ENCODE data around the gene TTBK1. TPM values are rescaled to one million over a fixed set of nuclear protein-coding genes. Genes with fewer than 3 reads are reported as not detected.
A peak's percentile ranks its signal among the peaks of the same experiment; 100 is the strongest.

The TTBK1 gene
- total RNA-seq, 4 donors from 2014 or later = not detected

GRCh38 chr6:43261198-43261597 is 17.9 kb downstream of the TTBK1 start:
- DNase-seq (ENCODE audit: low spot score in 2 of 2) = no peak
- no peak overlapping the region for H3K4me3 ChIP-seq
- H3K27me3 ChIP-seq = peaks cover 17% of the 10 kb centered on the region
- 95% methylated on average over 4 of the region's 5 CpGs for WGBS
- no peaks in the 10 kb centered on the region for H3K4me1 ChIP-seq
- no peaks in the 10 kb centered on the region for H3K9me3 ChIP-seq
- no peak for TF ChIP-seq POLR2A (IDR thresholded peaks at IDR 0.05)
- no peak for TF ChIP-seq POLR2AphosphoS5 (IDR thresholded peaks at IDR 0.05)
- no peak for TF ChIP-seq EP300 (IDR thresholded peaks at IDR 0.05)
- no peak for TF ChIP-seq CTCF (IDR thresholded peaks at IDR 0.05)
- no peaks in the 10 kb centered on the region for H3K36me3 ChIP-seq
- no peak overlapping the region for H3K27ac ChIP-seq

GRCh38 chr6:43262000-43262779 is 18.9 kb downstream of the TTBK1 start:
- H3K9me3 ChIP-seq = no peaks in the 10 kb centered on the region
- no peaks in the 10 kb centered on the region for H3K36me3 ChIP-seq
- H3K4me1 ChIP-seq = no peaks in the 10 kb centered on the region
- H3K27me3 ChIP-seq = peaks cover 13% of the 10 kb centered on the region
- H3K27ac ChIP-seq = no peak overlapping the region
- WGBS = 79% methylated on average over 14 of the region's 14 CpGs
- TF ChIP-seq POLR2A (IDR thresholded peaks at IDR 0.05) (no peak), POLR2AphosphoS5 (IDR thresholded peaks at IDR 0.05) (no peak), CTCF (IDR thresholded peaks at IDR 0.05) (no peak), EP300 (IDR thresholded peaks at IDR 0.05) (no peak)
- no peak overlapping the region for H3K4me3 ChIP-seq
- DNase-seq (ENCODE audit: low spot score in 2 of 2) = no peak

- WGBS = 89% methylated on average over 32 of the region's 39 CpGs
- no peak overlapping the region for H3K27ac ChIP-seq
- H3K4me1 ChIP-seq = no peaks in the 10 kb centered on the region
- H3K36me3 ChIP-seq = no peaks in the 10 kb centered on the region
- H3K9me3 ChIP-seq = no peaks in the 10 kb centered on the region
- TF ChIP-seq POLR2A (IDR thresholded peaks at IDR 0.05) (no peak), CTCF (IDR thresholded peaks at IDR 0.05) (no peak), EP300 (IDR thresholded peaks at IDR 0.05) (no peak), POLR2AphosphoS5 (IDR thresholded peaks at IDR 0.05) (no peak)
- no peak for DNase-seq (ENCODE audit: low spot score in 2 of 2)
- no peak overlapping the region for H3K4me3 ChIP-seq
- peaks cover 6% of the 10 kb centered on the region for H3K27me3 ChIP-seq
Observed at GRCh38 chr6:43262780-43263313, 19.6 kb downstream of the TTBK1 start.

- TF ChIP-seq CTCF (IDR thresholded peaks at IDR 0.05) (peak; percentile 20 to 63), POLR2A (IDR thresholded peaks at IDR 0.05) (no peak)
- 58% methylated on average over 11 of the region's 12 CpGs for WGBS
- DNase-seq (ENCODE audit: low spot score in 2 of 2) = no peak
Observed at GRCh38 chr6:43263314-43264178, 20.3 kb downstream of the TTBK1 start.

More at GRCh38 chr6:43263314-43264178, 20.3 kb downstream of the TTBK1 start:
- Histone ChIP-seq H3K27ac (no peak overlapping the region), H3K36me3 (no peaks in the 10 kb centered on the region), H3K9me3 (no peaks in the 10 kb centered on the region), H3K4me3 (no peak overlapping the region), H3K4me1 (peaks cover 4% of the 10 kb centered on the region), H3K27me3 (peaks cover 8% of the 10 kb centered on the region)

All from suprapubic skin (tissue), 4 donors.